GM19238 (cell line): ENCODE measurements around the gene NECTIN2.
"Not testable (repeated sequence)": the region's sequence is repeated elsewhere in the genome, so short reads cannot be mapped to it uniquely, and the experiment has no call there.

Experiments
- DNase-seq: peaks from one replicate; pipeline ENCODE4 v3.0.0; 2011; ENCODE audit warnings: low spot score; ENCODE audit not compliant: insufficient read length

Gene NECTIN2

DNA sequence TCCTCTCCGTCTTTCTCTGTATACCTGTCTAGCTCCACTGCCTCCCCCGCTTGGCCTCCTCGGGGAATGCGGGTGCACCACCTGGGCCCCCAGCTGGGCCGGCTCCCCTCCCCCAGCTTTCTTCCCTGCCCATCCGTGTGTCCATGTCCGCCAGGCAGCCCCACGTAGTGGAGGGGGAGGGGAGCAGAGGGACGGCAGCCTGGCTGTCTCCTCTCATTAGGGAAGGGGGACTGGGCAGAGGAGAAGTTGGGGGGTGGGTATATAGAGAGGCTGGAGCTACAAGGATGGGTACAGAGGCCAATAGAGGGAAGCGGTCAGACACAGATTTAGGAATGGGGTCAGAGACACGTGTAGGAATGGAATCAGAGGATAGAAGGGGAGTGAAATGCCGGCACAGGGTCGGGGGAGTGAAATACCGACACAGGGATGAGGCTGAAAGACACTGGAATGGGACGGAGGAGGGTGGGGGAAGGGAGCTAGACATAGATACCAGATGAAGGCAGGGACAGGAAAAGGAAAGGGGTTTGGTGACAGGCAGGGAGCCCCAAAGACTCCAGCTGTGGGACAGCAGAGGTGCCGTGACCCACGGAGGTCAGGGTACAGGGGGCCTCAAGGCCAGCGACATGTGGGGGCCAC, 2.8 kb downstream of the NECTIN2 start:
- DNase-seq = no peak

DNA sequence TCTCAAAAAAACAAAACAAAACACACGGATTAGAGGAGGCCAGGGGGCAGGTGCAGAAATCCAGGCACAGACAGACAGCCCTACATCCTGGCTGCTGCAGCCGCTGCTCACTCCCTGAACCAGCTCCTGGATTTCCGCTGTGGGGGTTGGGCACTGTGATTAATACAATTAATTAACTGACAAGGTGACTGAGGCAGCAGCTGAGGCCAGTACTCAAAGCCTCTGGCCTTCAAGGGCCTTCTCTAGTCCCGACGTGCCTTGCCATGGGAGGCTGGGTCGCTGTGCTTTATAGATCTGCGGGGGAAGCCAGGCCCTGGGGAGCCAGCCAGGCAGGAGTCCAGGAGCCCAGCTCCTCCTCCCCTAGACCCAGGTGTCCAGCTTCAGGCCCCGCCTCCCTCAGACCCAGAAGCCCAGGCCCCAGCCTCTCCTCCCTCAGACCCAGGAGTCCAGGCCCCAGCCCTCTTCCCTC, 4.6 kb downstream of the NECTIN2 start:
- DNase-seq = no peak

DNA sequence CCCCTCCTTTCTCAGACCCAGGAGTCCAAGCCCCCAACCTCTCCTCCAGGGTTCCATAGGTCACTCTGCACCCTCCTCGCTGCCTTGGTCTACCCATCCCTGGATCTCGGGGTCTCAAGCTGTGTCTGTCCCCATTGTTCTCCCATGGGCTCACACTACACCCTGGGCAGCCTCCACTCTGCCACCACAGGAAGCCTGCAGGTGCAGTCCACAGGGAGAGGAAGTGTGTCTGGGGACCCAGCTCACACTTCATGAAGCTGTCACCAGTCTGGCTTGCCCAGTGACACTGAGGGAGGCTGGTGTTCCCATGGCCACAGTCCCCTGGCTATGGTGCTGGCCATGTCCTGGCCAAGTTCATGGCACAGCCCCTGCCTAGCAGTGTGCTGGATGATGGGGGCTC, 5.3 kb downstream of the NECTIN2 start:
- no peak for DNase-seq

GRCh38 chr19:44855606-44856005, 9.5 kb downstream of the NECTIN2 start:
- DNase-seq = no peak

DNA sequence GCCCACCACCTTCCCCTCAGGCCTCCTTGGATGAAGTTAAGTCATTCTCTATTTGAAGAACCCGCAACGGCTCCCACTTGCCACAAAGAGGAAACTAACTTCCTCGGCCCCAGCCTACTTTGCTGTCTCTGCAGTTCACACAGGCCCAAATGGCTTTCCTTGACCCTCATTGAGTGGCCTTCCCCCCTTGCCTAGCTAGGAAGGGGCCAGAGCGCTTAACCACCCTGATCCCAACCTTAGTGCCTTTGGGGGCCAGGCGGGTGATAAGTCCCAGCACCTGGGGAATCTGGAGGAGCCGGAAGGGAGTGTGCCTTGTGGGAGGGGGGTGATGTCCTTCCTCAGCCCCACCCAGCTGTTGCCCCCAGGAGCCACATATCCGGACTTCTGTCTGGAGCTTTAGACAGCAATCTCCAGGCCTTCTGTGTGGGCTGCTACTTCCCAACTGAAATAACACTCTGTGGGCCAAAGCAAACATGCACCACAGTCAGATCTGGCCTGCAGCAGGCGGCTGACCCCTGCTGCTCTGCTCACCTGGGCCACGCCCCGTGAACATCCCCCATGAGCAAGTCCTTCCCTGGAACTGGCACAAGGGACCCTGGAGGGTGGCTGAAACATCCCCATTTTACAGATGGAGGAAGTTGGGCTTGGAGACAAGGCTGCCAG, 10.5 kb downstream of the NECTIN2 start:
- no peak for DNase-seq

DNA sequence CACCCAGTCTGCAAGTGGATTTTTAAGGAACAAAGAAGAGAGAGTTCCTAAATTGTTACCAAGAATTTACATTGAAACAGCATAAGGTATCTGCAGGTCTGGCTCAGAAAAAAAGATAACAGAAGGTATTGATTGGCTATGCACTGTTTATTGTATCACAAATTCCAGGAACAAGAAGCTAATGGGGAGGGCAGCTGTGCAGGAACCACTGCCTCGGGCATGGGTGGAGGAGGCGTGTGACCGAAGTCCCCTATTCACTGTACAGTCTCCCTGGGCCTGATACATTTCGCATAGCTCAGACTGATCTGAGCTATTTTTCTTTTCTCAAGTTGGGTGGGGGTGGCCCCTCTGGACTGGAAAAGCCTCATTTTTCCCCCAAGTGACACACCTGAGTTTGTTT, 11.7 kb downstream of the NECTIN2 start:
- DNase-seq = no peak

DNA sequence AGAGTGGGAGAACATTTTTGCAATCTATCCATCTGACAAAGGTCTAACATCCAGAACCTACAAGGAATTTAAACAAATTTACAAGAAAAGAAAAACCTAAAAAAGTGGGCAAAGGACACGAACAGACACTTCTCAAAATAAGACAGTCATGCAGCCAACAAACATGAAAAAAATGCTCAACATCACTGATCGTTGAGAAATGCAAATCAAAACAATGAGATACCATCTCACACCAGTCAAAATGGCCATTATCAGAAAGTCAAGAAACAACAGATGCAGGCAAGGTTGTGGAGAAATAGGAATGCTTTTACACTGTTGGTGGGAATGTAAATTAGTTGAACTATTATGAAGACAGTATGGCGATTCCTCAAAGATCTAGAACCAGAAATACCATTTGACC, 15.5 kb downstream of the NECTIN2 start:
- not testable (repeated sequence) for DNase-seq

DNA sequence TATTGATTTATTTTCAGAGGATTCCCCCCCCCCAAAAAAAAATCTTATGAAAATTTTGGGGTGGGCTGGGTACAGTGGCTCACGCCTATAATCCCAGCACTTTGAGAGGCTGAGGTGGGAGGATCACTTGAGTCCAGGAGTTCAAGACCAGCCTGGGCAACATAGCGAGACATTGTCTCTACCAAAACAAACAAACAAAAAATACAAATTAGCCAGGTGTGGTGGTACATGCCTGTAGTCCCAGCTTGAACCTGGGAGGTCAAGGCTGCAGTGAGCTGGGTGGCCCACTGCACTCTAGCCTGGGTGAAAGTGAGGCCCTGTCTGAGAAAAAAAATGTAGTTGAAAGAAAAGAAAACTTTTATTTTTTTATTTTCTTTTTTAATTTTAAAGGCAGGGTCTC, 17.9 kb downstream of the NECTIN2 start:
- DNase-seq = no peak

DNA sequence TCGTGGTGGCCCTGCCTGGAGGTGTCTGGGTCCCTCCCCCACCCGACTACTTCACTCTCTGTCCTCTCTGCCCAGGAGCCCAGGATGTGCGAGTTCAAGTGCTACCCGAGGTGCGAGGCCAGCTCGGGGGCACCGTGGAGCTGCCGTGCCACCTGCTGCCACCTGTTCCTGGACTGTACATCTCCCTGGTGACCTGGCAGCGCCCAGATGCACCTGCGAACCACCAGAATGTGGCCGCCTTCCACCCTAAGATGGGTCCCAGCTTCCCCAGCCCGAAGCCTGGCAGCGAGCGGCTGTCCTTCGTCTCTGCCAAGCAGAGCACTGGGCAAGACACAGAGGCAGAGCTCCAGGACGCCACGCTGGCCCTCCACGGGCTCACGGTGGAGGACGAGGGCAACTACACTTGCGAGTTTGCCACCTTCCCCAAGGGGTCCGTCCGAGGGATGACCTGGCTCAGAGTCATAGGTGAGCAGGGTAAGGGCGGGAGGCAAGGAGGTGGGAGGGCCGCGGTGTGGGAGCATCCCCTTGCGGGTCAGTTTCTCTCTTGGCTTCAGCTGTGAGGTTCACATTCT, 19.2 kb downstream of the NECTIN2 start:
- DNase-seq = no peak

- DNase-seq = no peak
Measured at GRCh38 chr19:44866664-44867063, 20.6 kb downstream of the NECTIN2 start.

GRCh38 chr19:44867578-44867977, 21.5 kb downstream of the NECTIN2 start:
- DNase-seq = no peak

- no peak for DNase-seq
Measured at GRCh38 chr19:44869733-44870470, 23.8 kb downstream of the NECTIN2 start.

DNA sequence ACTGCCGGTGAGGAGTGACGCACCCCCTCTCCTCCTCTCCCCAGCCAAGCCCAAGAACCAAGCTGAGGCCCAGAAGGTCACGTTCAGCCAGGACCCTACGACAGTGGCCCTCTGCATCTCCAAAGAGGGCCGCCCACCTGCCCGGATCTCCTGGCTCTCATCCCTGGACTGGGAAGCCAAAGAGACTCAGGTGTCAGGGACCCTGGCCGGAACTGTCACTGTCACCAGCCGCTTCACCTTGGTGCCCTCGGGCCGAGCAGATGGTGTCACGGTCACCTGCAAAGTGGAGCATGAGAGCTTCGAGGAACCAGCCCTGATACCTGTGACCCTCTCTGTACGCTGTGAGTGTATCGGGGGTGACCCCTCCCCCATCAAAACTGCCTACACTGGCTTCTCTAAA, 25.7 kb downstream of the NECTIN2 start:
- no peak for DNase-seq

DNA sequence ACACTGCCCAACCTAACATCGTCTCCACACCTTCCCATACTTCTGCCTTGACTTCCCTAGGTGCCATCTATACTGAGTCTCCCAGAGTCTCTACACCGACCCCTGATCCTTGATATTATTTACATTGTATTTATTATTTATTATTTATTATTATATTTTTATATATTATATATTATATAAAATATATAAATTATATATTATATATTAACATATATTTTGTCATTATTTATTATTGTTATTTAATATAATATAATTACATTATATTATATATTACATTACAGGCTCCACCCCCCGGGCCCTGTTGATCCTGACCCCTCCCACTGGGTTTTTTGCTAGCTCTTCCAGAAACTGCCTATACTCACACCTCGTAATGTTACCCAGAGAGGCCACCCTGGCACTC, 26.6 kb downstream of the NECTIN2 start:
- DNase-seq = no peak

- no peak for DNase-seq
Measured at GRCh38 chr19:44874317-44874716, 28.2 kb downstream of the NECTIN2 start.

GRCh38 chr19:44875666-44876451, 29.8 kb downstream of the NECTIN2 start:
- no peak for DNase-seq

DNA sequence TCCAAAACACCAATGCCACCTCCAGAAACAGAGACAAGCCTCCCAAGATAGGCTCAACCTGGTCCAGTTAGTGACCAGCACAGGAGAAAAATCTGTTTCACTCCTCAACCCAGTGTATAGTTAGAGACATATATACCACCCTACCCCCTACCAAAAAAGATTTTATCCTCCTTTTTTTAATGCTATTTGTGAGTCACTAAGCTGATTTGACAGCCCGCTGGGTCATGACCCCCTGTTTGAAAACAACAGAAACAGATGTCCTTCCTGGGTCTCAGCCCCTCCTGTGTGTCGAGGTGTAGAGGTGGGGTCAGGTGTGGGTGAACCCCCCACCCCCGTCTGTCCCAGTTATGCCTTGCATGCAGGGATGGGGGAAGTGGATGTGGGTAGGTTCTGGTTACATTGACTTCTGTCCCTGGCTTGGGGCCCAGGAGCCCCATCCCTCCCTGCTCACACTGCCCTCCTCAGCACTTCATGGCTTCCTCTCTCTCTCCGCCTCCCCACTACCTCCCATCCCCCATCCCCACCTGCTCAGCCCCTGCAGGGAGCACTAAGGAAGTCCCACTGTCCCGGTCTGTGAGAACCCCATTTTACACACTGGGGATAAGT, 30.9 kb downstream of the NECTIN2 start:
- DNase-seq = no peak

DNA sequence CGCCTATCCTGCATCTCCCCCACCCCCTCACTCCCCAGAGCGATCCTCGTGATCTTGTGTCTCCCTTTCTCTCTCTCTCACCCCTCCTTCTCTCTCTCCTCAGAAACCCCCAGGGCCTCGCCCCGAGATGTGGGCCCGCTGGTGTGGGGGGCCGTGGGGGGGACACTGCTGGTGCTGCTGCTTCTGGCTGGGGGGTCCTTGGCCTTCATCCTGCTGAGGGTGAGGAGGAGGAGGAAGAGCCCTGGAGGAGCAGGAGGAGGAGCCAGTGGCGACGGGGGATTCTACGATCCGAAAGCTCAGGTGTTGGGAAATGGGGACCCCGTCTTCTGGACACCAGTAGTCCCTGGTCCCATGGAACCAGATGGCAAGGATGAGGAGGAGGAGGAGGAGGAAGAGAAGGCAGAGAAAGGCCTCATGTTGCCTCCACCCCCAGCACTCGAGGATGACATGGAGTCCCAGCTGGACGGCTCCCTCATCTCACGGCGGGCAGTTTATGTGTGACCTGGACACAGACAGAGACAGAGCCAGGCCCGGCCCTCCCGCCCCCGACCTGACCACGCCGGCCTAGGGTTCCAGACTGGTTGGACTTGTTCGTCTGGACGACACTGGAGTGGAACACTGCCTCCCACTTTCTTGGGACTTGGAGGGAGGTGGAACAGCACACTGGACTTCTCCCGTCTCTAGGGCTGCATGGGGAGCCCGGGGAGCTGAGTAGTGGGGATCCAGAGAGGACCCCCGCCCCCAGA, 32.2 kb downstream of the NECTIN2 start:
- no peak for DNase-seq

DNA sequence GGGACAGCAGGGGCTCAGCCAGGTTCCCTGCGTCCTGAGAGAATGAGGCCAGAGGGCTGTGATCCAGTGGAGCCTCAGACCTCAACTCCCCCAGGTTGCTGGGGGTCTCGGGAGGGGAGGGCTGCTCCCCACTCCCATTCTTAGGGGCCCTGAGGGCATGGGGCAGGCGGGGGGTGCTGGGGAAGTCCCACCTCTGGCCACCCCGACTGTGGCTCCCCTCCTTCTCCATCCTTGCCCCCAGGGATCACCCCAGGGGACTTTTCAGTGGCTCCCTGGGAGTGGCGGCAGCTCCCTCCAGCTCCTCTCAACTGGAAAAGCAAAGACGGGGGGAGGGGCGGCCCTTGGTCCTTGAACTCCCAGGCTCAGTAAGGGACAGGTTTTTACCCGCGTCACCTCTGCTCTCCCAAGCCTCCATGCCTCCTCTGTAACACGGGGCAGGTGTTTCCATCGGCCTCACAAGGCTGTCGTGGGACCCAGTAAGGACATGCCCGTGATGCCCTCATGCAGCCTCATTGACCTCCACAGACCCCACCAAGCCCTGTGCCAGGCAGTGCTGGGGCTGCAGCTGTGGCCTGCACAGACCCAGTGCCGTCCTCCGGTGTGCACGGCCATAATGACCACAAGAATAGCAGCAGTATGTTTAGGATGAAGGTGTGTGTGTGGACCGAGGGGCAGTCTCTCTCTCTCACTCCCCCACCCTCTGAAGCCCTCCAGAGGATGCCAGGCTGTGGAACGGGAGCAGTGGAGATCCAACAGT, 33.4 kb downstream of the NECTIN2 start:
- no peak for DNase-seq

GRCh38 chr19:44882063-44882462, 36.0 kb downstream of the NECTIN2 start:
- DNase-seq = no peak
